Measurements from ENCODE around the gene GSTM1.
A peak's percentile ranks its signal among the peaks of the same experiment; 100 is the strongest.

GSTM1 gene

GRCh38 chr1:109687641-109688499 is at the start of gene GSTM1:
Gene GSTM1, plus strand, starts transcription at chr1:109687817. Its CDS starts 57 bp downstream, at chr1:109687874.
- DNase-seq (ENCODE audit: low spot score): no peak

DNA sequence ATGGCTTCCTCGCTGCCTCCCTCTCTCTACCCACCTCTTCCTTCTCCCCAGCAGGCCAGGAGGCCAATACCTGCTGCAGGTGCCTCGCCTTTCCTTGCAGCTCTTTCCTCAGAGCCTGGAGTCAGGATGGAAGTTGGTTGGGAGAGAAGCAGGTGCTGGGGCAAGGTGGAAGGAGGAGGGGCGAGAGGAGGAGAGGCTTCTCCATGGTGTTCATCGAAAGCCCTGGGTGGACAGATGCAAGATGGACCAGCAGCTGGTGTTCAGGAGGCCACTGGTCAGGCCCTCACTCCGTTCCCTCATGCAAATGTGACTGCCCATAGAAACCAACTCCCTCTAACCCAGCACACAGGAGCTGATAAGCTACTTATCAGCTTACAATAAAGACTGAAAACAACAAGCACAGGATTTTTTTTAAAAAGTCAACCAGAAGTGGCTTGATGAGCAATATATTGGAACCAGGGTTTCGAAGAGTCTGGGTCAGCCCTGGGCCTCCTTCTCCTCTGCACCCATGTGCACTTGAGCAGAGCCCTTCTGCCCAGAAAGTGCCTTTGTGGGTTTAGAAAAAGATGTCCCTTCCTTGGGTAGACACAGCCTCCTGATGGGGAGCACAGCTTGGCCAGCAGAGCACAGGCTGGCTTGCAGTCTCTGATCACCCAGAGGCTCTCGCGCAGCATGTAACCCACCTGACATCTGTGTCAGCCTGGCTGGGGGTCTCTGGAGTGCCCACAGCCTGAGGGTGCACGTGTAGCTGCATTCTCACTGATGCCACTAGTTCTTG is 48.4 kb upstream of the GSTM1 start:
- DNase-seq (ENCODE audit: low spot score): no peak

- DNase-seq (ENCODE audit: low spot score): no peak
These were observed 47.8 kb upstream of the GSTM1 start for GRCh38 chr1:109639841-109640184.

DNA sequence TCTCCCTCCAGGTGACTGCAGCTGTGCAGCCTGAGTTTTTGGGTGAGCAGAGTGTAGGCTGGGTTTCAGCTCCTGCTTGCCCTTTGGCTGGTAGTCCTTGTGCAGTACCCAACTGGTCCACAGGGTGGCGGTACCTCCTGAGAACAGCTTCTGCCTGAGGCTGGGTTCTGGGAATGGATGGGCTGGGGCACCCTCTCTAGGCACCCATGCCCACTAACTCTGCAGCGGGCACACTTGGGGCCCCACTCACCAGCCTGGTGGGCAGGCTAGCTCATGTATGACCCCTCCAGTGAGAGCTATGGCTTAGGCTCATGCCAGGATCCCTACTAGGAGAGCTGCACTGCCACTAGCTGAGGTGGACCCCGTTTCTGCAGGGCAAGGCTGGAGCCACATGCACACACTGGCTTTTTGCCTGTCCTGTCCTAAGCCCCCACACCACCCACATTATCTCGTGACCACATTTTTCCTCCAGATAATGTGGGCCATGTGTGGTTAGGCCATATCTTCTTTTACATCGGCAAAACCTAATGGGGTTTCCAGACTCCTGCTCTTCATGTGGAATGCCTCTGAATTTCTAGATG is 47.2 kb upstream of the GSTM1 start:
- DNase-seq (ENCODE audit: low spot score): peak; percentile 86

DNA sequence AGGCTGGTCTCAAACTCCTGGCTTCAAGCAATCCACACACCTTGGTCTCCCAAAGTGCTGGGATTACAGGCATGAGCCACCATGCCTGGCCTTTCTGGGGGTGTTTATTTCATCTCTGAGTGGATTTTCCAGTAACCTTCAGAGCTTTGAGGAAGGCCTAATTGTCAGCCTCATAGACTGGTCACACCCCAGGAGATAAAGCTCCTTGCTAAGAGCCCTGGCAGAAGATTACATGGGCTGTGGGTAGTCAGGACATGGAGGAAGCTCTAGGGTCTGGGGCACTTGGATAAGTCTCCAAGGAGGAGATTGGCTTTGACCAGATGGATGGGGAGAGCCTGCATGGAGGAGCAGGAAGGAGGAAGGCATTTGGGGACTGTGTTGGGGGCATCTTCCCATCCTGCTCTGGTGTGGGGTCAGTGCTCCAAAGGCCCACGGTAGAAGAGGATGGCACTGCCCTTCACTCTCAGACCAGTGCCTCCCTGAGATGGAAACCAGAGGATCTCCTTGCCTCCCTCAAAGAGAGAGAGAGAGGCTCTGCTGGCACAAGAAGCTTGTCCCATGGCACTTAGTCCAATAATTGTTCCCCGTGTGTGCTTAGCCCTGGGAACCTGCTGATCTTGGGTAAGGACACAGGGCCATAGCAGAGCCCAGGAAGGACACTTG is 46.4 kb upstream of the GSTM1 start:
- no peak for DNase-seq (ENCODE audit: low spot score)

DNA sequence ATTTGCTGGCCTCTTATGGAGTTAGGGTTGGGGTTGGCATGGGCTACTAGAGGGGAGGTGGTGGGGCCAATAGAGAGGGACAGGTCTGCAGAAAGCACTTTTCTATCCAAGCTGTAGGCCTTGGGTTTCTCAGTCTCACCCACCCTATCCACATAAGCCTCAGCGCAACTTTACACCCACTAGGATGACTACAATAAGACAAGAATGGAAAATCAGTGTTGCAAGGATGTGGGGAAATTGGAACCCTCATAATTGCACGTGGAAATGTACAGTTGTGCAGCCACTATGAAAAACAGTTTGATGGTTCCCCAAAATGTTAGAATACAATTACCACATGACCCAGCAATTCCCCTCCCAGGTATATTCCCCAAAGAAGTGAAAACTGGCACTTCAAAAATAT is 45.8 kb upstream of the GSTM1 start:
- DNase-seq (ENCODE audit: low spot score): no peak

- no peak for DNase-seq (ENCODE audit: low spot score)
These were observed 45.0 kb upstream of the GSTM1 start for GRCh38 chr1:109642626-109643025.

DNA sequence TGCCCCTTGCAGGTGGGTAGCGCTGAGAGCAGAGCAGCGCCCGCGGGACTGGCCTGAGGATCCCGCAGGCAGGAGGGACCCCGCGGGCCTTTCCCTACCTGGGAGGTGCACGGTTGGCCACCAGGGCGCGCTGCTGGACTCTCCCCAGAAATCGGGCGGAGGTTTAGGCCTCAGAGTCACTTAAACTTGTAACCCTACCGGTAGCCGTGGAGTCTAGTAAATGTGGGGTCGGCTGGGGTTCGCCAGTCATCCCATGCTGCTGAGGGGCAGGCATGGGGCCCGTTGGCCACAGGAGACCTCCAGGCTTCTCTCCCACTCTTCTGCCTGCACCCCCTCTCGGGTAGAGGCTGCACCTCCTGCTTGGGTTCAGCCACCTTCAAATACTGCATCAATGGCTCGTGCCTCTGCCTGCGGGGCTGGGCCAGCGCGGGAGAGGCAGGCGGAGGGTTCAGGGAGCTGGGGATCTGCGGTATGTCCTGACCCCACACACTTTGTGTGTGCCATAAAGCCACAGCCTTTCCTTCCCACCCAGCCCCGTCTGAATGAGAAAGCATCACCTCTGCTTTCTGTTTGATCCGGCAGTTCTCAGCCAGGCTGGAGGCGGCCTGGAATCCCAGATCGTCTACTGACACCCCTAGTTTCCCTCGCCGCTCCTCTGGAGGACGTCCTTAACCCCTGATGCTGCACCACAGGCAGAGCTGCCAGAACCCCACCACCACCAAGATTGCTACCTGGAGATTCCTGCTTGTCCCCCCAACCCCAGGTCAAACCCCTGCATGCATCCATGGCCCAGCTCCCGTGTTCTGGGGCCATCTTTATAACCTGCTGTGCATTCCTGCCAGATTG is 44.0 kb upstream of the GSTM1 start:
- peak; percentile 70 for DNase-seq (ENCODE audit: low spot score)

DNA sequence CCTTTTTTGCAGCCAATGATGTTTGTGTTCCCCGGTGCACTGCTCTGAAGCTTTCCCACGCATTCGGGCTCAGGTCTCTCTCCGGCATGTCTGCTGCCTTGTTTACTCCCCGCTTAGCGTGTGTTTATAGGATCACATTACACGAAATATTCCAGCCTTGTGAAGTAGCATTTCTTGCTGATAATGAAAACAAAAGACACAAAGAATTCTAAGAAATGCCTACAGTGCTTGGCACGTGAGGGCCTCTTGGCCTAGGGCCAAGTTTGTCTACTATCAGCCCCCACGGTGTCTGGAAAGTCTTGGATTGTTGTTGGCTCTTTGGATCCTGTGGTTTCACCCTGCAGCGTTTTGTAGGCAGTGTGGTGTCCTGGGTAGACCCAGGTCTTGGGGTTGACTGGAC is 42.9 kb upstream of the GSTM1 start:
- no peak for DNase-seq (ENCODE audit: low spot score)

DNA sequence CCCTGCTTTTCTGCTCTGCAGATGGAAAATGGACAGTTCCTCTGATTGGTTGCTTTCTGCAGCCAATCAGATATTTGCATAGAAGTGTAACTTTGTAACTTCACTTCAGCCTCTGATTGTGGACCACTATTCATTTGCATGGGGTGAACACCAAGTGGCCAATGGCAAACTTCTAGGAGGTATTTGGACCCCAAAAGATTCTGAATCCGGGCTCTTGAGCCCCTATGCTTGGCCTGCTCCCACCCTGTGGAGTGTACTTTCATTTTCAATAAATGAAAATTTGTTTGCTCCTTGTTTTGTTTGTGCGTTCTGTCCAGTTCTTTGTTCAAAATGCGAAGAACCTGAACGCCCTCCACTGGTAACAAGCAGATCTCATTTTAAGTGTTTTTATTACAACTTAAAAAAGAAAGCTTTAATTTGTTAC is 38.1 kb upstream of the GSTM1 start:
- no peak for DNase-seq (ENCODE audit: low spot score)

DNA sequence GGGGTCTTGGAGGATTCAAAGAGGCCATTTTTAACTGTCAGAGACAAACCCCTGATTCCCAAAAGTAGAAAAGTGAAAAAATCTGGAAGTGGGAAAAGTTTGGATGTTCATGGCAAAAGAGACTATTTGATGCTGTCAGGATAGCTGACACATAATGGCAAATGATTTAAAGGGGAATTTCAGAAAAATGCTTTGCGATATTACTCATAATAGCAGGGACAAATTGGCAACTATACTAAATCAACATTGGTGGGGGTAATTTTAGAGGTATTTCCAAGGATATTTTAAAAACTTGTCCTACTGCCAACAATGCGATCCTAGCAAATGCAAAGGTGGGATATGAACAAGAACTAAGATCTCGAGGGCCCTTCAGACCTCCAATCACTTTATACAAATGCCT is 37.0 kb upstream of the GSTM1 start:
- DNase-seq (ENCODE audit: low spot score): no peak

- DNase-seq (ENCODE audit: low spot score): no peak
These were observed 35.2 kb upstream of the GSTM1 start for GRCh38 chr1:109652402-109652801.

GRCh38 chr1:109653306-109653705 is 34.3 kb upstream of the GSTM1 start:
- no peak for DNase-seq (ENCODE audit: low spot score)

GRCh38 chr1:109654519-109654918 is 33.1 kb upstream of the GSTM1 start:
- no peak for DNase-seq (ENCODE audit: low spot score)

GRCh38 chr1:109655615-109656519 is 31.8 kb upstream of the GSTM1 start, which contains the start of gene GSTM4:
Gene GSTM4, plus strand, starts transcription at chr1:109656099. Its CDS starts 291 bp downstream, at chr1:109656390.
- no peak for DNase-seq (ENCODE audit: low spot score)

DNA sequence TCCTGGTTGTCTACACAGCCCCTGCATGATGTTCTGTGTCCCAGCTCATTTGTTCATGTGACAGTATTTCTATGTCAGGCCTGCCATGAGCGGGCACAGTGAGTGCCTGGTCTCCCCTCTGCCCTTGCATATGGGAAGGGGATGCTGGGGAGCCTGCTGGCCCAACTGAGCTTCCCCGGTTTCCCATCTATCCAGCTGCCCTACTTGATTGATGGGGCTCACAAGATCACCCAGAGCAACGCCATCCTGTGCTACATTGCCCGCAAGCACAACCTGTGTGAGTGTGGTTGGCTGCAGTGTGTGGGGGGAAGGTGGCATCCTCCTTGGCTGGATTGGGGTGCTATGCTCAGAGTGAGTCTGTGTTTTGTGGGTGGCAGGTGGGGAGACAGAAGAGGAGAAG is 30.2 kb upstream of the GSTM1 start:
- DNase-seq (ENCODE audit: low spot score): no peak

DNA sequence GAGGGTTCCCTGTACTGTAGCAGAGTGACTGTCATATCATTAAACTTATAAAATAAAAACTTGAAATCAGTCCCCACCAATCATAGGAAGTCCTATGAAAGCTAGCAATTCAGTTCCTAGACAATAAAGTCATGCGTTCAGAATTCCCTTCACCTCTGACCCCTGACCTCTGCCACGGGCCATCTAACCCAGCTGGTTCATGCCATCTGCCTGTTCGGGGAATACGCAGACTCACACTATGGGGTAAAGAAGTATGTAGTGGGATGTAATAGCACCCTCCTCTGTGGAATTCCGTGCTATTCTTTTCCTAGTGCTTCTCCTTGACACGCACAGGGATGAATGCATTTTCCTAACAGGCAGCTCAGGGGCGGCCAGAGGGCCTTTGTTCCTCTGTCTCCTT is 29.6 kb upstream of the GSTM1 start:
- no peak for DNase-seq (ENCODE audit: low spot score)

DNA sequence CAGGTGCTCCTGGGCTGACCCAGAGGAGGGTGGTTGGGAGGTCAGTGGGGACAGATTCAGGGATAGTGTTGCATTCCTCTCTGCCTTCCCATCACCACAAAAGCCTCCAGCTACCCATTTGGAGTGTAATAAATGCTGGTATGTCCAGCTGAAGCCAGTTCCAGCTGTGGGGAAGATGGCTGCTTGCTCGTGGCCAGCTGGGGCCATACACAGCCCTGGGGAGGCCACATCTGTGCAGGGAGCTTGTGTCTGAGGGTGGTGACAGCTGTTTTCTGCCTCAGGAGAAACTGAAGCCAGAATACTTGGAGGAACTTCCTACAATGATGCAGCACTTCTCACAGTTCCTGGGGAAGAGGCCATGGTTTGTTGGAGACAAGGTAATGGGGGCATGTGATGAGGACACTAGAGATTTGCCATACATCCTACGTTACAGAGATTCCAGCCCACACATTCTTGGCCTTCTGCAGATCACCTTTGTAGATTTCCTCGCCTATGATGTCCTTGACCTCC is 29.0 kb upstream of the GSTM1 start:
- no peak for DNase-seq (ENCODE audit: low spot score)

DNA sequence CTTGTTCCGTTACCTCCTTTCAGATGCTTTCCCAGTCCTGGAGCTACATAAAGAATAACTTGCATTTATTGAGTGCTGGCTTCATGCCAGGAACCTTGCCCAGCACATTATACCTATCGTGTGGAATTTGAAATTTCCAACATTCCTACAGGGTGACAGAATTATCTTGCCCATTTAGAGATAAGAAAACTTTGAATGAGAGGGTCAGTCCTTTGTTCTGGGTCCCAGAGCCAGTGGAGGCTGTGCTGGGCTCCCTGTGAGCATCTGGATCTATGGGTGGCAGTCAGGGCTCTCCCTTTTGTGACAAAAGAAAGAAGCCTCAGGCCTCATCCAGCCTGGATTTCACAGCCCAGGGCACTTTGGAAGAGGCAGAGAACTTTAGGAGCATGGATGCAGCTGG is 28.5 kb upstream of the GSTM1 start:
- DNase-seq (ENCODE audit: low spot score): no peak

Measured in hematopoietic multipotent progenitor cell treated with erythropoietin and hydrocortisone succinate and interleukin-3 and kit ligand, for 17 days (in vitro differentiated cells).